GM03348 (cell line): ENCODE results near the gene NKD2.
"Not testable (repeated sequence)": the region's sequence is repeated elsewhere in the genome, so short reads cannot be mapped to it uniquely, and the experiment has no call there.

Experiments
- DNase-seq: peaks from one replicate; pipeline ENCODE4 v3.0.0; 2012; ENCODE audit warnings: low spot score

The NKD2 gene

GRCh38 chr5:1058083-1058945 lies 49.7 kb downstream of the NKD2 start:
- no peak for DNase-seq

DNA sequence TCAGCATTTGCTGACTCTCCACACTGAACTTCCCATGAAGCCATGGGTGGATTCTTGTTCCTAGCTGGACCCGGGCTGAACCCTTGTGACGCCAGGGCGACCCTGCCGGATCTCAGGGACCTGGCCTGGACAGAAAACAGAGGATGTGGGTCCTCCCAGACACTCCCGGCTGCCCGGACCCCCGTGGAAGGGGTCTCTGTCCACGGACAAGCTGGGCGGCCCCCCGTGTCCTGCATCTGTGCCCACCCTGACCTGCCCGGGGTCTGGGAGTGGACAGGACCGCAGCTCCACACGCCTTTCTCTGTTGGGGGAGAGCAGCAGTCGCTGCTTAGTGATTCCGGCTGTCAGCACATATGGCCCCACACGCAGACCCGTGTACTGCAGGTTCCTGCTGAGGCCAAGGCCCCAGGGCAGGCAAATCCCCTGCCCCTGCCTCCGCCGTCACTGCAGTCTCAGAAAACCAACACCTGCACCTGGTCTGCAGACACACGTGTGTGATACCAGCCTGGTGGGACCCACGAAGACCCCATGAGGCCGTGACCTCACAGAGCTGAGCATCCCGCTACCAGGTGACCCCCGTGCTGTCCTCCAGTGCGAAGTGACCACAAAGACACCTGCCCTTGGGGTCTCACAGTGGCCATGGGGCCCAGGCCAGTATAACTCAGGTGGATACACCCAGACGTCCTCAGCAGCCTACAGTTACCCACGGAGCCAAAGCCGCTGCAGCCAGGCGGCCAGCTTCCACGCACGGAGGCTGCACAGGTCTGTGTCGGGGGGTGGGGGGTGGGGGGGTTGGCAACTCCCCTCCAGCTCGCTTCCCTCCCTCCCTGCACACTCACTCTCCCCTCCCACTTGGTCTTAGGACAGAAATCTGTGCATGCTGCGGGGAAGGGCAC lies 50.6 kb downstream of the NKD2 start:
- DNase-seq: no peak

GRCh38 chr5:1059884-1060263 lies 51.3 kb downstream of the NKD2 start:
- DNase-seq: no peak

- no peak for DNase-seq
Observed at GRCh38 chr5:1060535-1060981, 52.0 kb downstream of the NKD2 start.

- not testable (repeated sequence) for DNase-seq
Observed at GRCh38 chr5:1061292-1061691, 52.7 kb downstream of the NKD2 start.

- no peak for DNase-seq
Observed at GRCh38 chr5:1061916-1062315, 53.3 kb downstream of the NKD2 start.

DNA sequence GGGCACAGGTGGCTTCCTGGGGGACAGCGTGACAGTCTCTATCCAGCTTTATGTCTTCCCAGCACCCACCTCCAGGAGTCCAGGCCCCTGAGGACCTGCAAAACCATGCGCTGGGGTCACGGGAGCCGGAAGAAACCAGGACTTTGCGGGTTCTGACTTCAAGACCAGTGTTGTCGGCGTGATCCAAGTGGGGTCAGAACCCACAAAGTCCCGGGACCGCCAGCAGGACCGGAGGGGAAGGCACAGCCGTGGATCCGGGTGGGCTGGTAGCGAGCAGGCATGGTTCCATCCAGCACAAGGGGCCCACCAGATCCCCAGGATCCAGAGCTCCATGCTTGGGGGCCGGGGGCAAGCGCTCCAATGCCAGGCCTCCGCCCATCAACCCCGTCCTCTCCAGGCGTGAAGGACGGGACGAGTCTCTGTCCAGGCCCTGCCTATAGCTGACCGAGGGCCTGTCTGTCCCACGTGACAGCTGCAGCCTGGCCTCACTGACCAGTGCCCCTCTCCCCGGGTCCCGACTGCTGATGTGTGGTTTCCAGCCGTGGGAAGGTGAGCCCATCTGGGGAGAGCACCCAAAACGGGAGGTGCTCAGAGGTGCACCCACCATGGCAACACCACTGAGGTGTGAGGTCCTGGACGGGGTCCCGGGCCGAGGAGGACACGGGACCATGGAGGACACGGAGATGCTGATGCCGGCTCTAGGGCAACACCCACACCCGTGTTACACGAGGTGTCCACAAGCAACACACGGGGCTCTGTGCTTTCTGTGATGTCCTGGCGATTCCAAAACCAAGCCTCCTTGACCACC lies 54.4 kb downstream of the NKD2 start:
- DNase-seq: no peak

DNA sequence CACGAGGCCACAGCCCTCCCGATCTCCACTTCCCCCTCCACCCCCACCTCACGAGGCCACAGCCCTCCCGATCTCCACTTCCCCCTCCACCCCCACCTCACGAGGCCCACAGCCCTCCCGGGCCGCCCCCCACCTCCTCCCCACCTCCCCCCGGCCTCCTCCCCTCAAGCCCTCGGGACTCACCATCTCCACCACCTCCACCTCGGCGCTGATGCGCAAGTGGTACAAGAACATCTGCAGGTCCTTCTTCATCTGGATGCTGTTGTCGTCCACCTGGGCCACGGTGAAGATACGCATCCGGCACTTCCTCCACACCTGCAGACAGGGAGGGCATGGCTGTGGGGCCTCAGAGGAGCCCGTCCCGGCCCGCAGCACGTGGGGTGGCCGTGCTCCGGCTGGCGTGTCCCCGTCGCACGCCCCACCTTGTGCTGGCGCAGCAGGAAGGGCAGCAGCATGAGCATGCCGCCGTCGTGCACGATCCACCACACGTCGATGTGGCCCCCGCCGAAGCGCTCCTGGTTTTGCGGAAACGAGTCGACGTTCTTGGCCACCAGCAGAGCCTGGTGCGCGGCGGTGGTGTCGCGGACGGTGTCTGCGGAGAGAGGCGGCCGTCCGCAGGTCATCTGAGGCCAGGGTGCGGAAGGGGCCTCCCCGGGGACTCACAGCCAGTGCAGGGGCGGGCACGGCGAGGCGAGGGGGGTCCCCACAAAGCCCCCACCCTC lies 55.2 kb downstream of the NKD2 start:
- DNase-seq: no peak

- no peak for DNase-seq
Observed at GRCh38 chr5:1064383-1065142, 56.0 kb downstream of the NKD2 start.

GRCh38 chr5:1065143-1065750 lies 56.6 kb downstream of the NKD2 start:
- DNase-seq: no peak

- DNase-seq: no peak
Observed at GRCh38 chr5:1065891-1066650, 57.5 kb downstream of the NKD2 start.

DNA sequence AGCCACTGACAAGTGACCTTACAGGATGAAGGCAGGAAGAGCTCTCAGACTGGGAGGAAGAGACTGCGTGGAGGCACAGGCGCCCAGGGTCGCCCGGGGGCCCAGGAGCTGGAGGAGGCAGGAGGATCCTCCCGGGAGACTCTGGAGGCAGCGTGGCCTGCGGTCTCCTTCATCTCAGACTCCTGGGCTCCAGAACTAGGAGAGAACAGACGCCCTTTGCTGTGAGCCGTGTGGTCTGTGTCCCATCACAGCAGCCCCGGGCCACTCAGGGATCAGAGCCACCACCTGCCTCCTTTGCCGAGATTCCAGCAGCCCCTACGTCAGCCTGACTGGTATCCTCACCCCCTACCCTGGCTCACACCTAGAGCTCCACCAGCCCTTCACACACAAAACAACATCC lies 58.1 kb downstream of the NKD2 start:
- no peak for DNase-seq

GRCh38 chr5:1067141-1068121 lies 58.8 kb downstream of the NKD2 start:
- DNase-seq: no peak

- DNase-seq: no peak
Observed at GRCh38 chr5:1068204-1068894, 59.7 kb downstream of the NKD2 start.

- DNase-seq: no peak
Observed at GRCh38 chr5:1068895-1069719, 60.5 kb downstream of the NKD2 start.

GRCh38 chr5:1069720-1070088 lies 61.1 kb downstream of the NKD2 start:
- no peak for DNase-seq
